ENCODE results near the gene ZNF554. TPM values are rescaled to one million over a fixed set of nuclear protein-coding genes. Genes with fewer than 3 reads are reported as not detected.

ZNF554 gene
- total RNA-seq, 1 experiment from 2014 or later = 5.9 TPM

GRCh38 chr19:2867025-2867991 lies 47.6 kb downstream of the ZNF554 start, which contains the start of gene ZNF556:
Gene ZNF556, plus strand, starts transcription at chr19:2867335. Its CDS starts 87 bp downstream, at chr19:2867422.
- Mint-ChIP-seq H3K27me3 (ENCODE audit: low read depth) (peaks cover 19% of the 10 kb centered on the region), H3K27ac (peak within 1 kb of the TSS in 1 of 3 experiments; percentile 22; a peak in 1 of 7 replicates), H3K4me3 (no peak within 1 kb of the TSS), H3K4me1 (no peaks in the 10 kb centered on the region), H3K9me3 (peaks cover 76 to 81% of the 10 kb centered on the region in 2 experiments), H3K36me3 (ENCODE audit: insufficient read depth in 1 of 3, low read depth in 3 of 3) (peaks cover 13 to 21% (median 17%) of the 10 kb centered on the region in 3 experiments)
- no peak within 1 kb of the TSS for H3K18ac ChIP-seq (ENCODE audit: insufficient read length, low read depth, low read length)
- H2BK15ac ChIP-seq (ENCODE audit: low read depth, low read length) = no peak within 1 kb of the TSS
- H3T11ph ChIP-seq (ENCODE audit: low read length) = no peak within 1 kb of the TSS
- no peaks in the 10 kb centered on the region for H3K79me1 ChIP-seq (ENCODE audit: insufficient read depth, low read depth, low read length, poor library complexity, severe bottlenecking)
- no CpG with 5 or more reads among the region's 36 CpGs for WGBS (ENCODE audit: extremely low coverage, insufficient read length, low lambda C conversion rate)
- no peak within 1 kb of the TSS for H3K56ac ChIP-seq (ENCODE audit: insufficient read length, low read depth, low read length)
- H3K23me2 ChIP-seq (ENCODE audit: insufficient read length, low read depth, low read length, poor library complexity, severe bottlenecking) = no peaks in the 10 kb centered on the region
- H3K14ac ChIP-seq (ENCODE audit: insufficient read depth, low read length) = no peak within 1 kb of the TSS
- H3K27ac ChIP-seq (ENCODE audit: insufficient read length, low read depth, low read length) = no peak within 1 kb of the TSS
- no peaks in the 10 kb centered on the region for H4K20me1 ChIP-seq (ENCODE audit: control insufficient read depth, insufficient read depth, insufficient read length)
- no peak within 1 kb of the TSS for H2BK5ac ChIP-seq (ENCODE audit: insufficient read length, low read length)
- H3K79me2 ChIP-seq (ENCODE audit: insufficient read depth, low read length) = no peaks in the 10 kb centered on the region
- H2BK20ac ChIP-seq (ENCODE audit: low read depth, low read length, poor library complexity, severe bottlenecking) = no peak within 1 kb of the TSS
- H2BK120ac ChIP-seq (ENCODE audit: low read depth, low read length, poor library complexity, severe bottlenecking) = no peak within 1 kb of the TSS
- TF ChIP-seq, protein P1, sequence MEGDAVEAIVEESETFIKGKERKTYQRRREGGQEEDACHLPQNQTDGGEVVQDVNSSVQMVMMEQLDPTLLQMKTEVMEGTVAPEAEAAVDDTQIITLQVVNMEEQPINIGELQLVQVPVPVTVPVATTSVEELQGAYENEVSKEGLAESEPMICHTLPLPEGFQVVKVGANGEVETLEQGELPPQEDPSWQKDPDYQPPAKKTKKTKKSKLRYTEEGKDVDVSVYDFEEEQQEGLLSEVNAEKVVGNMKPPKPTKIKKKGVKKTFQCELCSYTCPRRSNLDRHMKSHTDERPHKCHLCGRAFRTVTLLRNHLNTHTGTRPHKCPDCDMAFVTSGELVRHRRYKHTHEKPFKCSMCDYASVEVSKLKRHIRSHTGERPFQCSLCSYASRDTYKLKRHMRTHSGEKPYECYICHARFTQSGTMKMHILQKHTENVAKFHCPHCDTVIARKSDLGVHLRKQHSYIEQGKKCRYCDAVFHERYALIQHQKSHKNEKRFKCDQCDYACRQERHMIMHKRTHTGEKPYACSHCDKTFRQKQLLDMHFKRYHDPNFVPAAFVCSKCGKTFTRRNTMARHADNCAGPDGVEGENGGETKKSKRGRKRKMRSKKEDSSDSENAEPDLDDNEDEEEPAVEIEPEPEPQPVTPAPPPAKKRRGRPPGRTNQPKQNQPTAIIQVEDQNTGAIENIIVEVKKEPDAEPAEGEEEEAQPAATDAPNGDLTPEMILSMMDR (conservative IDR thresholded peaks at IDR 0.05) = no peak
- no peak within 1 kb of the TSS for H3K4me2 ChIP-seq (ENCODE audit: insufficient read depth, insufficient read length, low read length)
- no peak for DNase-seq
- peaks cover 15% of the 10 kb centered on the region for H3K9me3 ChIP-seq (ENCODE audit: control insufficient read depth, low read depth, low read length)
- no peaks in the 10 kb centered on the region for H3K4me1 ChIP-seq (ENCODE audit: insufficient read depth, low read length)
- H3K4ac ChIP-seq (ENCODE audit: low read depth, low read length) = no peak within 1 kb of the TSS
- no peak within 1 kb of the TSS for H4K8ac ChIP-seq (replicated peaks; ENCODE audit: insufficient read length, low read depth, low read length)
- H2AK5ac ChIP-seq (ENCODE audit: insufficient read length, low read length) = no peak within 1 kb of the TSS
- H4K5ac ChIP-seq (ENCODE audit: insufficient read length, low read depth, low read length) = no peak within 1 kb of the TSS
- no peak within 1 kb of the TSS for H3K9ac ChIP-seq (ENCODE audit: extremely low read depth, insufficient read length, low read length)
- H2BK12ac ChIP-seq (ENCODE audit: insufficient read length, low read depth, low read length) = no peak within 1 kb of the TSS
- no peak within 1 kb of the TSS for H4K91ac ChIP-seq (ENCODE audit: insufficient read length, low read depth, low read length)
- no peaks in the 10 kb centered on the region for H3K27me3 ChIP-seq (ENCODE audit: insufficient read depth, low read length)
- no peak within 1 kb of the TSS for H3K23ac ChIP-seq (ENCODE audit: insufficient read length, low read depth, low read length)
- no peak within 1 kb of the TSS for H2AFZ ChIP-seq (ENCODE audit: low read length)
